Esophagus squamous epithelium (tissue), 4 donors: Measurements from ENCODE around the gene RABGGTA.

Experiments
- POLR2A ChIP-seq, 4 donors: fragments of 450-650 bp; IDR thresholded peaks; one replicate each; pipeline ENCODE4 v1.6.1; 2017; ENCODE audit warnings: antibody characterized with exemption in 4 of 4, mild to moderate bottlenecking in 4 of 4, moderate library complexity in 3 of 4
- TF ChIP-seq, protein P1 (sequence below), 6 experiments: fragments of 450-650 bp in 4 of 6; fragments of 200-600 bp in 2 of 6; sonication (generic) in 2 of 6; IDR thresholded peaks; one replicate each; pipeline ENCODE4 v1.5.1; 2016 to 2019; ENCODE audit warnings: antibody characterized with exemption in 6 of 6, mild to moderate bottlenecking in 4 of 6, moderate library complexity in 4 of 6

DNA sequence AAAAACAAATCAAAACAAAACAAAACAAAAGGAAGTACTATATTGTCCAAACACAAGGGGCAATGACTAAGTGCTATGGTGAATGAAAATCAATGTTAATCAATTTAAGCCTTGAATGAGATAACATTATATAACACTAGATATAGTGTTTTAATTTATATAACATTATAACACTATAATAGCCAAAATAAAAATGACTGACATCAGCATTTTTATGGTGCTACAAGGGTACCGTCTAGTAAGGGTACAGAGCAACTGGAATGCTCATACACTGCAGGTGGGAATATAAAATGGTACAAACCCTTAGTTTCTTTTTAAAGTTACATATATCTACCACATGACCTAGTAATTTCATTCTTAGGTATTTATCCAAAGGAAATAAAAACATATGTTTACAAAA, 44.9 kb downstream of the RABGGTA start:
- TF ChIP-seq, protein P1, sequence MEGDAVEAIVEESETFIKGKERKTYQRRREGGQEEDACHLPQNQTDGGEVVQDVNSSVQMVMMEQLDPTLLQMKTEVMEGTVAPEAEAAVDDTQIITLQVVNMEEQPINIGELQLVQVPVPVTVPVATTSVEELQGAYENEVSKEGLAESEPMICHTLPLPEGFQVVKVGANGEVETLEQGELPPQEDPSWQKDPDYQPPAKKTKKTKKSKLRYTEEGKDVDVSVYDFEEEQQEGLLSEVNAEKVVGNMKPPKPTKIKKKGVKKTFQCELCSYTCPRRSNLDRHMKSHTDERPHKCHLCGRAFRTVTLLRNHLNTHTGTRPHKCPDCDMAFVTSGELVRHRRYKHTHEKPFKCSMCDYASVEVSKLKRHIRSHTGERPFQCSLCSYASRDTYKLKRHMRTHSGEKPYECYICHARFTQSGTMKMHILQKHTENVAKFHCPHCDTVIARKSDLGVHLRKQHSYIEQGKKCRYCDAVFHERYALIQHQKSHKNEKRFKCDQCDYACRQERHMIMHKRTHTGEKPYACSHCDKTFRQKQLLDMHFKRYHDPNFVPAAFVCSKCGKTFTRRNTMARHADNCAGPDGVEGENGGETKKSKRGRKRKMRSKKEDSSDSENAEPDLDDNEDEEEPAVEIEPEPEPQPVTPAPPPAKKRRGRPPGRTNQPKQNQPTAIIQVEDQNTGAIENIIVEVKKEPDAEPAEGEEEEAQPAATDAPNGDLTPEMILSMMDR (IDR thresholded peaks at IDR 0.05): no peak
- TF ChIP-seq POLR2A (IDR thresholded peaks at IDR 0.05): no peak
